Stomach (tissue), 19 donors: ENCODE measurements around the gene IL21R. TPM values are rescaled to one million over a fixed set of nuclear protein-coding genes. Genes with fewer than 3 reads are reported as not detected.

Source experiments
- DNase-seq, 2 donors: peaks; one replicate each; pipeline versions ENCODE4 v3.0.0 to v3.0.0-alpha.2; 2013 to 2019
- H3K27ac ChIP-seq, 5 donors: fragments of 200-600 bp in 4 of 5; sonication (generic) in 4 of 5; one replicate each; pipeline ENCODE4 v1.5.1; 2013 to 2019; ENCODE audit warnings: mild to moderate bottlenecking in 1 of 5, moderate library complexity in 1 of 5
- H3K27me3 ChIP-seq, 3 donors: fragments of 200-600 bp; sonication (generic); one replicate each; pipeline ENCODE4 v1.5.1; 2017 to 2019; ENCODE audit warnings: mixed run types in 1 of 3
- H3K36me3 ChIP-seq, 4 donors: fragments of 200-600 bp; sonication (generic); 1 replicate in 3 of 4; 2 replicates in 1 of 4; pipeline ENCODE4 v1.5.1; 2016 to 2019
- H3K4me1 ChIP-seq, 4 donors: fragments of 200-600 bp; sonication (generic); one replicate each; pipeline ENCODE4 v1.5.1; 2016 to 2019
- H3K4me3 ChIP-seq, 4 donors: fragments of 200-600 bp; sonication (generic) in 3 of 4; one replicate each; pipeline ENCODE4 v1.5.1; 2016 to 2019; ENCODE audit warnings: mild to moderate bottlenecking in 1 of 4
- H3K9me3 ChIP-seq, 4 donors: fragments of 200-600 bp; sonication (generic); one replicate each; pipeline ENCODE4 v1.5.1; 2016 to 2019
- EP300 ChIP-seq: sonication (generic); formaldehyde crosslinking; IDR thresholded peaks from one replicate; pipeline ENCODE4 v1.6.1; 2017; ENCODE audit warnings: antibody characterized with exemption
- POLR2A ChIP-seq, 4 donors: fragments of 450-650 bp; IDR thresholded peaks; one replicate each; pipeline ENCODE4 v1.6.1; 2016; ENCODE audit warnings: antibody characterized with exemption in 4 of 4, control low read depth in 2 of 4, mild to moderate bottlenecking in 1 of 4, moderate library complexity in 1 of 4
- POLR2AphosphoS5 ChIP-seq, 3 donors: sonication (generic); formaldehyde crosslinking; IDR thresholded peaks; one replicate each; pipeline ENCODE4 v1.6.1; 2016; ENCODE audit warnings: antibody characterized with exemption in 3 of 3
- WGBS, 5 donors: extraction: QIAGEN DNeasy Blood & Tissue Kit in 3 of 5; methylation state at CpG; one replicate each; pipeline versions ENCODE4 v1.1.5 to v1.1.7; 2013 to 2018; 5-methylcytosine and 5-hydroxymethylcytosine counted together
- intact Hi-C: fragments of 100-400 bp; cut with DNase I; formaldehyde crosslinking; loops from one replicate; pipeline ENCODE4 v1.15.1; 2023; ENCODE audit warnings: low total_unique reads
- long read RNA-seq, 10 donors: transcript quantifications; one replicate each; lab custom pipeline, GENCODE V29; 2026
- polyA plus RNA-seq, 3 donors: library from polyadenylated mRNA; stranded (reverse); fragments of 200-250 nt; gene quantifications; one replicate each; pipeline ENCODE4 v1.2.3, GENCODE V29; 2013
- total RNA-seq, 5 donors: library from RNA; depleted of rRNA; stranded (reverse); fragments of >200 nt; gene quantifications; one replicate each; pipeline versions ENCODE4 v1.1.0 to v1.2.3, GENCODE V29; 2014 to 2016
- TF ChIP-seq, protein P1 (sequence below), 7 experiments: fragments of 450-650 bp in 4 of 7; fragments of 200-600 bp in 3 of 7; sonication (generic) in 3 of 7; IDR thresholded peaks; one replicate each; pipeline ENCODE4 v1.5.1; 2016 to 2019; ENCODE audit warnings: antibody characterized with exemption in 7 of 7, control low read depth in 2 of 7, mild to moderate bottlenecking in 1 of 7
- donor health status: healthy with polysubstance abuse.
- donor health status: Bipolar disorder and iron deficiency.
- donor health status: healthy.

The IL21R gene
- under 1 TPM in 2 of 5 donors, not detected in 3; 0.14 to 0.73 TPM for total RNA-seq
- polyA plus RNA-seq: under 1 TPM in 2 of 3 donors, not detected in 1; 0.33 to 0.44 TPM
- long read RNA-seq, donor 1: 0 reads
- long read RNA-seq, donor 2: 0 reads
- long read RNA-seq, donor 3: 0 reads
- long read RNA-seq, donor 4: 0 reads
- long read RNA-seq, donor 5: 0 reads
- long read RNA-seq, donor 6: 0 reads
- long read RNA-seq, donor 7: 0 reads
- long read RNA-seq, donor 8: 0 reads
- long read RNA-seq, donor 9: 0 reads
- long read RNA-seq, donor 10: 0 reads

DNA sequence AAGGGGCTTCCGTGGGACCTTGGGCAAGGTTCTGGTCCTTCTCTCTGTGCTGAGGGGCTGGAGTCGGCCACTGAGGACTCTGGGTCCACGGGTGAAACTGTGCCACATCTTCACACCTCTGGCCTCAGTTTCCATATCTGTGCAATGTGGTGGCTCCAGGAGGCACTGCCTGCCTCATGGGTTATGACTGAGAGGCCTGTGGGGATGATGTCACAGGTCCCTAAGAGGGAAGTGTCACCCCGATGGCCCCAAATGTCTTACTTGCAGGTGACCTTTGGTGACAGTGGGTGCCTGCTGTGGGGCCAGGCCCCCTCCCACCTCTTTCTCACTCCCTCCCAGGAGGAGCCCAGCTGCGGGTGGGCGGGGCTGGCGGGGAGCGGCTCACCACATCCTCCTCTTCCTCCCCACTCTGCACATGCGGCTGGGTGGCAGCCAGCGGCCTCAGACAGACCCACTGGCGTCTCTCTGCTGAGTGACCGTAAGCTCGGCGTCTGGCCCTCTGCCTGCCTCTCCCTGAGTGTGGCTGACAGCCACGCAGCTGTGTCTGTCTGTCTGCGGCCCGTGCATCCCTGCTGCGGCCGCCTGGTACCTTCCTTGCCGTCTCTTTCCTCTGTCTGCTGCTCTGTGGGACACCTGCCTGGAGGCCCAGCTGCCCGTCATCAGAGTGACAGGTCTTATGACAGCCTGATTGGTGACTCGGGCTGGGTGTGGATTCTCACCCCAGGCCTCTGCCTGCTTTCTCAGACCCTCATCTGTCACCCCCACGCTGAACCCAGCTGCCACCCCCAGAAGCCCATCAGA lies at the start of gene IL21R:
TSS of gene IL21R (plus strand) at position 407 of the 801 bp plus-strand sequence. CDS start 27,898 bp downstream, outside the sequence.
- peak; percentile 50 to 81 for DNase-seq
- peak in 1 of 3 donors; percentile 11 for TF ChIP-seq POLR2AphosphoS5 (IDR thresholded peaks at IDR 0.05)
- no peak for TF ChIP-seq EP300
- Histone ChIP-seq H3K27ac (peak within 1 kb of the TSS in 2 of 5 donors; percentile 16 to 20), H3K36me3 (no peaks in the 10 kb centered on the region), H3K4me3 (peak within 1 kb of the TSS; percentile 5 to 29 (median 26)), H3K9me3 (no peaks in the 10 kb centered on the region), H3K4me1 (peaks cover 4 to 23% (median 17%) of the 10 kb centered on the region in 4 donors), H3K27me3 (peaks cover 5 to 51% (median 20%) of the 10 kb centered on the region in 3 donors)
- intact Hi-C loops: no loop called here
- 9 to 18% (median 13%) methylated on average over 15 to 23 of the region's 23 CpGs for WGBS, 5 donors

GRCh38 chr16:27353853-27354252 lies 48.1 kb upstream of the IL21R start:
- intact Hi-C loops: no loop called here
- peaks cover 0 to 7% (median 0%) of the 10 kb centered on the region in 4 donors for H3K4me1 ChIP-seq
- H3K4me3 ChIP-seq: no peak overlapping the region
- no peak for DNase-seq
- H3K27me3 ChIP-seq: no peaks in the 10 kb centered on the region
- 87 to 96% (median 94%) methylated on average over 4 of the region's 4 CpGs for WGBS, 5 donors
- no peaks in the 10 kb centered on the region for H3K9me3 ChIP-seq
- no peak for TF ChIP-seq POLR2A (IDR thresholded peaks at IDR 0.05)
- TF ChIP-seq, protein P1, sequence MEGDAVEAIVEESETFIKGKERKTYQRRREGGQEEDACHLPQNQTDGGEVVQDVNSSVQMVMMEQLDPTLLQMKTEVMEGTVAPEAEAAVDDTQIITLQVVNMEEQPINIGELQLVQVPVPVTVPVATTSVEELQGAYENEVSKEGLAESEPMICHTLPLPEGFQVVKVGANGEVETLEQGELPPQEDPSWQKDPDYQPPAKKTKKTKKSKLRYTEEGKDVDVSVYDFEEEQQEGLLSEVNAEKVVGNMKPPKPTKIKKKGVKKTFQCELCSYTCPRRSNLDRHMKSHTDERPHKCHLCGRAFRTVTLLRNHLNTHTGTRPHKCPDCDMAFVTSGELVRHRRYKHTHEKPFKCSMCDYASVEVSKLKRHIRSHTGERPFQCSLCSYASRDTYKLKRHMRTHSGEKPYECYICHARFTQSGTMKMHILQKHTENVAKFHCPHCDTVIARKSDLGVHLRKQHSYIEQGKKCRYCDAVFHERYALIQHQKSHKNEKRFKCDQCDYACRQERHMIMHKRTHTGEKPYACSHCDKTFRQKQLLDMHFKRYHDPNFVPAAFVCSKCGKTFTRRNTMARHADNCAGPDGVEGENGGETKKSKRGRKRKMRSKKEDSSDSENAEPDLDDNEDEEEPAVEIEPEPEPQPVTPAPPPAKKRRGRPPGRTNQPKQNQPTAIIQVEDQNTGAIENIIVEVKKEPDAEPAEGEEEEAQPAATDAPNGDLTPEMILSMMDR (IDR thresholded peaks at IDR 0.05): no peak
- no peak for TF ChIP-seq POLR2AphosphoS5 (IDR thresholded peaks at IDR 0.05)
- TF ChIP-seq EP300: no peak
- no peak overlapping the region for H3K27ac ChIP-seq
- H3K36me3 ChIP-seq: peaks cover 74 to 100% (median 100%) of the 10 kb centered on the region in 4 donors

DNA sequence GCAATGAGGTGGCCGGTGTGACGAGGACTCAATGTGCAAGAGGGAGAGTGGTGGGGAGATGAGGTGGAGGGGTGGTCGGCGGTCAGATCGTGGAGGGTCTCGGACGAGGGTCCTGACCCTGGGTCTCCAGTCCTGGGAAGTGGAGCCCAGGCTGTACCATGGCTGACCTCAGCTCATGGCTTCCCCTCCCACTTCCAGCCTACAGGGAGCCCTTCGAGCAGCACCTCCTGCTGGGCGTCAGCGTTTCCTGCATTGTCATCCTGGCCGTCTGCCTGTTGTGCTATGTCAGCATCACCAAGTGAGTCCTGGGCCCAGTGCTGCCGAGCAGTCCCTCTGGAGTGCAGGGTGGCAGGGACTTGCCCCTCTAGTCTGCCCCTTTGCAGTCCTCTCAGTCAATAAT lies 46.4 kb upstream of the IL21R start:
- DNase-seq: peak in 1 of 2 donors; percentile 33
- Histone ChIP-seq H3K27me3 (no peaks in the 10 kb centered on the region), H3K36me3 (peaks cover 79 to 100% (median 100%) of the 10 kb centered on the region in 4 donors), H3K4me3 (no peak overlapping the region), H3K9me3 (no peaks in the 10 kb centered on the region), H3K4me1 (peaks cover 0 to 7% (median 0%) of the 10 kb centered on the region in 4 donors), H3K27ac (no peak overlapping the region)
- TF ChIP-seq, protein P1 (IDR thresholded peaks at IDR 0.05): peak in 2 of 7 experiments; percentile 14 to 27
- TF ChIP-seq POLR2A (IDR thresholded peaks at IDR 0.05): no peak
- 71 to 86% (median 85%) methylated on average over 12 of the region's 12 CpGs for WGBS, 5 donors
- intact Hi-C loops: no loop called here

DNA sequence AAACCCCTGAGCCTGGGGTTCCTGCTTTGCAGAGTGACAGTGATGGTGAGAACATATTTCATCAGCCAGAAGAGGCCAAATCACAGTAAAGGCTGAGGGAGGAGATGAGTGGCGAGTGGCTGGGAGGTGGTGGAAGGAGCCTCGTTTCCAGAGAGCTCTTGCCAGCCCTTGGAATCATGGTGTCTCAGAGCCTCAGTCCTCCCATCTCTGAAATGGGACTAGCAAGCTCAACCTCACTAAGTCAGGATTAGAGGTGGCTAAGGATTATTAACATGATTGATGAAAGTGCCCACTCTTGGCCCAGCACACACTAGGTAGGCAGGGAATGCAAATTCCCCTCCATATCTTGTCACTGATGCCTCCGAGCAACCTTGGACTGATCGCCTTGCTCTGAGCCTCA lies 45.2 kb upstream of the IL21R start:
- TF ChIP-seq POLR2AphosphoS5 (IDR thresholded peaks at IDR 0.05): no peak
- TF ChIP-seq, protein P1 (IDR thresholded peaks at IDR 0.05): no peak
- TF ChIP-seq POLR2A (IDR thresholded peaks at IDR 0.05): no peak
- TF ChIP-seq EP300: no peak
- no peak overlapping the region for H3K4me3 ChIP-seq
- H3K27ac ChIP-seq: no peak overlapping the region
- 93 to 96% (median 94%) methylated on average over 4 of the region's 4 CpGs for WGBS, 5 donors
- peaks cover 86 to 100% (median 100%) of the 10 kb centered on the region in 4 donors for H3K36me3 ChIP-seq
- no peaks in the 10 kb centered on the region for H3K9me3 ChIP-seq
- intact Hi-C loops: no loop called here
- DNase-seq: no peak
- H3K4me1 ChIP-seq: peaks cover 0 to 7% (median 0%) of the 10 kb centered on the region in 4 donors
- no peaks in the 10 kb centered on the region for H3K27me3 ChIP-seq
